Spleen (tissue), 7 donors: ENCODE results near the gene FTSJ3.

Experiments used
- CTCF ChIP-seq, 11 experiments: fragments of 200-600 bp in 7 of 11; fragments of 450-650 bp in 4 of 11; sonication (generic) in 4 of 11; IDR thresholded peaks in 8 of 11; conservative IDR thresholded peaks in 3 of 11; 1 replicate in 7 of 11; 2 replicates in 4 of 11; pipeline versions ENCODE4 v1.4.0 to v1.8.0; 2016 to 2021; ENCODE audit warnings: antibody characterized with exemption in 11 of 11, inconsistent platforms in 4 of 11, mild to moderate bottlenecking in 1 of 11
- POLR2A ChIP-seq, 3 donors: fragments of 450-650 bp; IDR thresholded peaks; one replicate each; pipeline ENCODE4 v1.5.1; 2017; ENCODE audit warnings: antibody characterized with exemption in 3 of 3, mild to moderate bottlenecking in 1 of 3
- POLR2AphosphoS5 ChIP-seq, 3 donors: sonication (generic); formaldehyde crosslinking; IDR thresholded peaks; one replicate each; pipeline ENCODE4 v1.5.1; 2017; ENCODE audit warnings: antibody characterized with exemption in 3 of 3
- donor health status: DM: no; HTN: no; CAD: no; lungs with moderate emphysema.
- donor health status: DM: no; HTN: no; CAD: no.
- donor health status: DM: no; HTN: no; CAD: no.

- TF ChIP-seq CTCF (IDR thresholded peaks at IDR 0.05 in 8 of 11, conservative IDR thresholded peaks at IDR 0.05 in 3 of 11) (no peak), POLR2A (IDR thresholded peaks at IDR 0.05) (no peak), POLR2AphosphoS5 (IDR thresholded peaks at IDR 0.05) (no peak)
Observed at GRCh38 chr17:63780928-63781327, 46.5 kb downstream of the FTSJ3 start.
